Osteoblast (primary cell): ENCODE measurements around the gene ADAR. TPM values are rescaled to one million over a fixed set of nuclear protein-coding genes. Genes with fewer than 3 reads are reported as not detected.

ENCODE experiments used
- DNase-seq: peaks from one replicate; pipeline ENCODE4 v3.0.0; 2011; ENCODE audit warnings: low spot score, mixed read lengths; ENCODE audit not compliant: insufficient read length; ENCODE audit errors: missing footprints
- H2AFZ ChIP-seq: 2 replicates; pipeline ENCODE4 v1.6.0; 2011; ENCODE audit warnings: mild to moderate bottlenecking, low read length
- H3K27ac ChIP-seq: 2 replicates; pipeline ENCODE4 v1.5.1; 2011; ENCODE audit warnings: mild to moderate bottlenecking, low read depth, low read length, moderate library complexity
- H3K27me3 ChIP-seq: 2 replicates; pipeline ENCODE4 v1.6.0; 2012; ENCODE audit warnings: mild to moderate bottlenecking, control low read depth, inconsistent platforms, low read length, moderate library complexity; ENCODE audit not compliant: insufficient read depth
- H3K36me3 ChIP-seq: 2 replicates; pipeline ENCODE4 v1.5.1; 2011; ENCODE audit warnings: mild to moderate bottlenecking, low read length, control low read depth, moderate library complexity; ENCODE audit not compliant: insufficient read depth
- H3K4me1 ChIP-seq: 2 replicates; pipeline ENCODE4 v1.5.1; 2011; ENCODE audit warnings: mild to moderate bottlenecking, low read length, control low read depth, moderate library complexity; ENCODE audit not compliant: insufficient read depth
- H3K4me2 ChIP-seq: 2 replicates; pipeline ENCODE4 v1.6.0; 2011; ENCODE audit warnings: mild to moderate bottlenecking, low read length; ENCODE audit not compliant: insufficient read depth
- H3K4me3 ChIP-seq: fragments of 200-600 bp; sonication (generic); 3 replicates; pipeline ENCODE4 v1.5.1; 2012; ENCODE audit warnings: mild to moderate bottlenecking, low read length, inconsistent platforms; ENCODE audit not compliant: insufficient read depth
- H3K79me2 ChIP-seq: 2 replicates; pipeline ENCODE4 v1.6.0; 2012; ENCODE audit warnings: mild to moderate bottlenecking, low read length, control low read depth, inconsistent platforms; ENCODE audit not compliant: insufficient read depth
- H3K9me3 ChIP-seq: 2 replicates; pipeline ENCODE4 v1.5.1; 2011; ENCODE audit warnings: low read depth, low read length, control low read depth
- H4K20me1 ChIP-seq: 2 replicates; pipeline ENCODE4 v1.6.0; 2012; ENCODE audit warnings: mild to moderate bottlenecking, low read length, control low read depth; ENCODE audit not compliant: insufficient read depth
- total RNA-seq: library from RNA; depleted of rRNA; stranded (reverse); fragments of >200 nt; gene quantifications from 2 replicates; pipeline ENCODE4 v1.2.3, GENCODE V29; 2012
- TF ChIP-seq, protein P1 (sequence below): IDR thresholded peaks from 2 replicates; pipeline ENCODE4 v1.5.1; 2011; ENCODE audit warnings: mild to moderate bottlenecking, low read depth, low read length, moderate library complexity; ENCODE audit errors: extremely low read depth

ADAR gene
- total RNA-seq, 1 donor: 118 TPM

- H3K27me3 ChIP-seq: no peaks in the 10 kb centered on the region
- H3K9me3 ChIP-seq: no peaks in the 10 kb centered on the region
- TF ChIP-seq, protein P1, sequence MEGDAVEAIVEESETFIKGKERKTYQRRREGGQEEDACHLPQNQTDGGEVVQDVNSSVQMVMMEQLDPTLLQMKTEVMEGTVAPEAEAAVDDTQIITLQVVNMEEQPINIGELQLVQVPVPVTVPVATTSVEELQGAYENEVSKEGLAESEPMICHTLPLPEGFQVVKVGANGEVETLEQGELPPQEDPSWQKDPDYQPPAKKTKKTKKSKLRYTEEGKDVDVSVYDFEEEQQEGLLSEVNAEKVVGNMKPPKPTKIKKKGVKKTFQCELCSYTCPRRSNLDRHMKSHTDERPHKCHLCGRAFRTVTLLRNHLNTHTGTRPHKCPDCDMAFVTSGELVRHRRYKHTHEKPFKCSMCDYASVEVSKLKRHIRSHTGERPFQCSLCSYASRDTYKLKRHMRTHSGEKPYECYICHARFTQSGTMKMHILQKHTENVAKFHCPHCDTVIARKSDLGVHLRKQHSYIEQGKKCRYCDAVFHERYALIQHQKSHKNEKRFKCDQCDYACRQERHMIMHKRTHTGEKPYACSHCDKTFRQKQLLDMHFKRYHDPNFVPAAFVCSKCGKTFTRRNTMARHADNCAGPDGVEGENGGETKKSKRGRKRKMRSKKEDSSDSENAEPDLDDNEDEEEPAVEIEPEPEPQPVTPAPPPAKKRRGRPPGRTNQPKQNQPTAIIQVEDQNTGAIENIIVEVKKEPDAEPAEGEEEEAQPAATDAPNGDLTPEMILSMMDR: no peak
- H3K27ac ChIP-seq: no peak overlapping the region
- H3K4me3 ChIP-seq: no peak overlapping the region
- no peaks in the 10 kb centered on the region for H3K4me1 ChIP-seq
- H3K36me3 ChIP-seq: peaks cover 28% of the 10 kb centered on the region
- no peak overlapping the region for H2AFZ ChIP-seq
- DNase-seq: no peak
- H3K4me2 ChIP-seq: no peak overlapping the region
- H3K79me2 ChIP-seq: no peaks in the 10 kb centered on the region
- H4K20me1 ChIP-seq: peaks cover 8% of the 10 kb centered on the region
Observed at GRCh38 chr1:154575951-154576566, 31.9 kb downstream of the ADAR start.

GRCh38 chr1:154575147-154575927, 32.6 kb downstream of the ADAR start:
- Histone ChIP-seq H4K20me1 (peaks cover 8% of the 10 kb centered on the region), H3K4me3 (no peak overlapping the region), H3K36me3 (peaks cover 22% of the 10 kb centered on the region), H2AFZ (no peak overlapping the region), H3K4me2 (no peak overlapping the region), H3K9me3 (no peaks in the 10 kb centered on the region), H3K27ac (no peak overlapping the region), H3K27me3 (no peaks in the 10 kb centered on the region), H3K79me2 (no peaks in the 10 kb centered on the region), H3K4me1 (no peaks in the 10 kb centered on the region)
- DNase-seq: no peak
- TF ChIP-seq, protein P1: no peak

DNA sequence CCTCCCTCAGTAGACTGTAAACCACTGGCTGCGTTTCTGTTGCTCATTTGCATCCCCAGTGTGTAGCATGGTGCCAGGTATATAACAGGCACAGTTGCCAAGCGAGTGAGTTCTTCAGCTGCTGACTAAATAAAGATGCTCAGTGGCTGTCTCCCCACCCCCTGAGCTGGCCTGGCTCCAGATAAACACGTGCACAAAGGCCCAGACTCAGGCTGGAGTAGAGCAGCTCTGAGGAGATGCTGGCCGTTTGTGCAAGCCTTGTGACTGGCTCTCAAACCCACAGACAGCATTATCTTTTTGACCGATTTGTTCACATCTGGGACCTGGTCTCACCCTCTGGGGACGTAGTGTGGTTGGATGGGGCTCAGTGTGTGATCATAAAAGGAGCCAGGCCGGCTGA, 33.3 kb downstream of the ADAR start:
- H3K27me3 ChIP-seq: no peaks in the 10 kb centered on the region
- no peak overlapping the region for H3K4me2 ChIP-seq
- TF ChIP-seq, protein P1: no peak
- no peaks in the 10 kb centered on the region for H3K9me3 ChIP-seq
- H4K20me1 ChIP-seq: peaks cover 6% of the 10 kb centered on the region
- H3K27ac ChIP-seq: no peak overlapping the region
- no peak overlapping the region for H3K4me3 ChIP-seq
- H2AFZ ChIP-seq: no peak overlapping the region
- DNase-seq: peak; percentile 88
- H3K36me3 ChIP-seq: peaks cover 17% of the 10 kb centered on the region
- H3K4me1 ChIP-seq: no peaks in the 10 kb centered on the region
- H3K79me2 ChIP-seq: no peaks in the 10 kb centered on the region

- no peaks in the 10 kb centered on the region for H3K4me1 ChIP-seq
- H2AFZ ChIP-seq: no peak overlapping the region
- H3K79me2 ChIP-seq: no peaks in the 10 kb centered on the region
- no peak overlapping the region for H3K4me3 ChIP-seq
- no peak for DNase-seq
- H3K27ac ChIP-seq: no peak overlapping the region
- no peak overlapping the region for H3K4me2 ChIP-seq
- H3K36me3 ChIP-seq: peaks cover 2% of the 10 kb centered on the region
- TF ChIP-seq, protein P1: no peak
- H3K27me3 ChIP-seq: no peaks in the 10 kb centered on the region
- peaks cover 4% of the 10 kb centered on the region for H4K20me1 ChIP-seq
- H3K9me3 ChIP-seq: no peaks in the 10 kb centered on the region
Observed at GRCh38 chr1:154573168-154573510, 34.8 kb downstream of the ADAR start.
